HG02798 (cell line): ENCODE results near the gene PARVA.

Experiments
- ATAC-seq: cut with Tn5 transposase; IDR thresholded peaks from one replicate; pipeline ENCODE4 v1.9.1; 2021; ENCODE audit warnings: mild to moderate bottlenecking; ENCODE audit not compliant: unreplicated experiment, poor library complexity

PARVA gene

DNA sequence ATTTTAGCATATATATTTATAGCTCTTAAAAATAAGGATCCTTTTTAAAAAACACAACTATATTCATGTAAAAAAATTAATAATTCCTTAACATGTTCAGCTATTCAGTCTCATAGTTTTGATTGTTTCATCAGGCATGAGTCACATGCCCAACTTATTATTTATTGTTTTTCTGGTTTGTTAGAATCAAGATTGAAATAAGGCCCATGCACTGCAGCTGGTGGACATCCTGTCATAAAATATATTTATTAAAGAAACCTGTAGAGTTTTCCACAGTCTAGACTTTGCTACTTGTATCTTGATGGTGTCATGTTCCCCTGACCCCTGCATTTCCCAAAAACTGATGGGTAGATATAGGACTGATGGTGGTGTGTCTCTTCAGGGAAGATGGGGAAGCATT is 77.4 kb downstream of the PARVA start:
- ATAC-seq, result no peak

DNA sequence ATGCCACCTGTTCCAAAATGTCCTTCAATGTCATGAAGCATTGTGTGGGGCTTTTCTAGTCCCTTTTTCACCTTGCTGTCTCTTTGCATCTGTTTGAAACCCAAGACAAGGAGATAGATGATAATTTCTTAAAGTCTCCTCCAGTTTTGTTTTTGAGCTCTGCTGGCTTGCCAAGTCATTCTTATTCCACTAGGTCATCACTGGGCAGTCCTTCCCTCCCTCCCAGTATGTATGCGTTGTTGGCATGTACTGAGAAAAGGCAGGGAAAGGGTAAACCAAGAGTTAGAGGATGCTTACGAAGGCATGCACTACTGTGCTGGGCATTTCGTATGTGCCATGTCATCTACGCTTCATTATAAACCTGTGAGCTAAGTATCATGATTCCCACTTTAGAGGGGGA is 78.6 kb downstream of the PARVA start:
- no peak for ATAC-seq

DNA sequence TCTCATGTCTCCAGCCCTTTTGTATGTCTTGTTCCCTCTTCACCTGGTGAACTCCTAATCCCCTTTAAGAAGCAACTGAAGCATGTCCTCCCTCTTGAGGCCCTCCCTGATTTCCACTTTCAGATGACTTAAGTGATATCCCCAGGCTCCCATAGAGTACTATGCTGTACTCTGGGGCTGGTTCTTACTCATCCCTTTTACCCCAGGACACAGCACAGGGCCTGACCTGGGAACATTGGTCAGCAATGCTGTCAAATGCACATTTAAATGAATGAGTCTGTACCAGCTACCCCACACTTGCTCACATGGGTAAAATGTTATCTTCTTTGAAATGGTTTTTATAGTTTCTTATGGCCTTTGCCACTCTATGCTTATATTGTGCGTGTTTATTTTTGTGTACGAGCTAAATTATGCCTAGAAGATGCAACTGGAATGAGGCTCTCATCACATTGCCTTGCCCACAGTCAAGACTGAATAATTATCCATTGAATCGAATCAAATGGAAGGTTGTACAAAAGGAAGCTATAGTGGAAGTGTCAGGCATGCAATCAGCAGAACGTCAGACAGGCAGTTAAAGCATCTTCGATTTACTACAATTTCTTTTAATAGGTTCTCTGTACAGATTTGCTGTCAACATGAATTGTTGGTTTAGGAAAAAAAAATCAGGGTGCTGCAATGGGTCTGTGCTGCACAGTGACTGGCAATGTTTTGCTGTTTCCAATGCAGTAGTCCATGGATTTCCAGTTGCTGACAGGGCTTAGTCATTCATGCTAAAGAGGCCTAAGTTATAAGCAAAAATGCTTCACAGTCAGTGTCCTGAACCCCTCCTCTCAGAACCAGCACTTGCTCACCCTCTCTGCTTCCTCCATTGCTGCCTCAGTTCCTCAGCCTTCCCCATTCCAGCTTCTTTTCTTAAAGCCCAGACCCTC is 79.5 kb downstream of the PARVA start:
- no peak for ATAC-seq

DNA sequence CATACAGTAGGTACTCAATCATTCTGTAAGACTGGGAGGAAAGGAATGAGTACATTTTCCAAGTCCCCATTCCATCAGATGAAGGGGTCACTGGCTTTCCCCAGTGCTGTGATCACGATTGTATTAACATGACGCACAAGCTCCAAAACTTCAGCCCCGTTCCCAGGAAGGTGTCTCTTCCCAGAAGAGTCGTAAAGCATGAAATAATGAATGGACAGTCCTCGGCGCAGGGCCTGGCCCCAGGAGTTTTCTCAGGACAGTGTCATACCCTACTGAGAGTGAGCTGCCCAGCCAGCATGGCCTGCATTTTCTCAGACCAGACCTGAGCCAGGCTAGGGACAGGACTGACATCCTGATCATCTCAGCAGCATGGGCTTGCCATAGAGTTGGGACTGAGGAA is 80.7 kb downstream of the PARVA start:
- no peak for ATAC-seq

DNA sequence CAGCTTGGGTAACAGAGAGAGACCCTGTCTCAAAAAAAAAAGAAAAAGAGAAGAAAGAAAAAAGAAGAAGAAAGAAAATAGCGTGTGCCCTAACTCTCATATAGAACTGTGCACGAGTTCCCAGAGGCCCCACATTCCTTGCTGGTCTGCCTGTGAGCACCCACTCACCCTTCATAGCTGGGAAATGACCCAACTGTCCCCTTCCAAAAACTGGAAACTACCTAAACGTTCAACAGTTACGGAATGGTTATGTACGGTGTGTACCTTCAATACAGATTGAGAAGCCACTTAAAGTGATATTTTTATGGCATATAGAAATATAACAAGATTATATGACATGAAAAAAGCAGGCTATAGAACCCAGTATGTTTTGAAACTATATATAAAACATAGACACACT is 82.0 kb downstream of the PARVA start:
- ATAC-seq, result no peak

DNA sequence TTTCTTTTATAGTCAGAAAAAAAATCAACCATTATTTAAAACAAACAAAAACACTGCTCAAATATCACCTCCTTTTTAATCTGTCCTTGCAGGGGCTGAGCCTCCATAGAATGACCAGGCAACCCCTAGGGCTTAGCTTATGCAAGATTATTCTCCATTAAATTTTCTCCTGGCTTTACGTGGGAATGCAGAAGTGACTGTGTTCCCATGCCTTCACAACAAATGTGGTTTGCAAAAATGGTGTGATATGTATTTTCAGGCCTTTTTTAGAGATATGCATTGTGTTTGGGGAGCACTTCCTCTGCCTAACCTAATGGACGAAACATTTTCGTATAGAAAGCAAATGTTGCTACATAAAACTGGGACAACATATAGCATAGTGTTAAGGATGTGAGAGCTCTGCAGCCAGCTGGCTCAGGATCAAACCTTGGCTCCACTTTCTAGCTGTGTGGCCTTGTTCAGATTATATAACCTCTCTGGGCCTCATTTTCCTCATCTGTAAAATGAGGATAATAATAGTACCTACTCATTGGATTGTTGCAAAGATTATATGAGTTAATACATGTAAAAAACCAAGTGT is 82.6 kb downstream of the PARVA start:
- no peak for ATAC-seq

DNA sequence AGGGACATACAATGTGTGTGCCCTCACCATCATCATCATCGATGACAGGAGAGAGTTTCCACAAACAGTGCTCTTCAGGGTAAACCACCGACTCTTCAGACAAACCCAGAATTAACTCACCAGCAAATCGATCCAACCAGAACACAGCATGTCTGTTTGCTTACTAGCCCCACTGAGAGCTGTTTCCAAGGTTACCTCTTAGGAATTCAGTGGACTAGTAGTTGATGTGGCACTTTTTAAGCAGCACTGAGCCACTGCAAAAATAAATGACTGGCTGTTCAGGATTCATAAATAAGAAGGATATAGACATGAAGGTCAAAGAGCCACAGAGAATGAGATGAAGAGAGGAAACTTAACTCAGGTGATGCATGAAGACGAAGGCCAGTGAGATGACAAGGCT is 83.1 kb downstream of the PARVA start:
- ATAC-seq, result no peak

DNA sequence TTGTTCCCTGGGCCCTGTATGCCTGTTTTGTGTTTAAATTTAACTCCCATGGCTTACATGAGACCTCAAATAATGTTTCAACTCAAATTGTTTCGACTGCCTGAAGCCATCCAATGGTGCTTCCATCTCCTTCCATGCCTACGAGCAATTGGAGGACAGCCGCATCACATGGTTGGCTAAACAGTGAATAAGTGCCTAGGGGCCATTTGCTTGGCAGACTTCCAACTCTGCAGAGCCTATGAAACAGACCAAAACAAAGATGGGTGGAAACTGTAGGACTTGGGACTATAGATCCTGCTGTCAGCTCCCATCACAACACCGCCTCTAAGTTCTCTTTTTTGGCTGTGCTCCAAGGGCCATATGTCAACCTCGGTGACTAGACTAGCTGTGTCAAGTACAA is 84.1 kb downstream of the PARVA start:
- no peak for ATAC-seq

DNA sequence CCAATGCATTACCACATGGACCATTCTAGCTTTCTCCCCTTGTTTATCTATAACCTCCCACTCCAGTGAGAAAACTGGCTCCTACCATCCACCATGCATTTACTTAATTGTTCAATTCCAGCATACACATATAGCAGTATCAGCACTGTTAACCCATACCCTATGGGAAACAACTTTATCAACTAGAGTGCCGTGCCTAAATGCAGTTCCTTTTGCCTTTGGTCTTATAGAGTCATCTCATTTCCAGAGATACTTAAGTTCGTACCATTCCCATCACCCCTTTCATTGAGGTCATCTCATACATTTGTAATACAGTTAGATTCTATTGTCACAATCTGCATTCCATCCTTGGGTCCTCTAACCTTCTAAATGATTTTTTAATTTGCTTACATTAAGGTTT is 86.9 kb downstream of the PARVA start:
- no peak for ATAC-seq

DNA sequence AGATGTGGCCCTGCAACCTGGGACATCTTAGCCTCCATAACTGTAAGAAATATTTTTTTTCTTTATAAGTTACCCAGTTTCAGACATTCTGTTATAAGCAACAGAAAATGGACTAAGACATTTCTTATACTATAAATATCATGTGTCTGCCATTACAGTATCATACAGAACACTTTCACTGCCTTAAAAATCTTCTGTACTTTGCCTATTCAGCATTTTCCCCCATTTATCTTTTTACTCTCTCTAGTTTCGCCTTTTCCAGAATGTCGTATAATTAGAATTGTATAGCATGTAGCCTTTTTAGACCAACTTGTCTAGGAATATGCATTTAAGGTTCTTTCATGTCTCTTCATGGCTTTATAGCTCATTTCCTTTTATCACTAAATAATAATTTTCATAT is 88.0 kb downstream of the PARVA start:
- no peak for ATAC-seq

DNA sequence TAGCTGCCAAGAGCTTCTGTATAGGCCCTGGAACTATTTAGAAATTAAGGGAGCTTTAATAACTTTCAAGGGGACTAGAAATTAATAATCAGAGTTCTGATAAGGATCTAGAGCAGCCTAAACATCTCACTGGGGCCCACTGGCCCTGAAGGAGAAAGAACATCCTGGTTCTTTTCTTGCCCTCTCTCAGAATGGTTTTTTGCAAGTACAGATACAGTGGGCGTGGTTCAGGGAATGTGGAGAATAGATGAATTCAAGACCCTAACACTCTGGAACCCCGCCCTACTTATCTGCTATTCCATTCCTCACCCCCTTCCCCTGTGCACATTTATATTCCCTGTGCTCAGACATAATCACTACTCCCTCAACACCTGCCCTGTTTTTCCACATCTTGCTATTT is 90.2 kb downstream of the PARVA start:
- no peak for ATAC-seq

DNA sequence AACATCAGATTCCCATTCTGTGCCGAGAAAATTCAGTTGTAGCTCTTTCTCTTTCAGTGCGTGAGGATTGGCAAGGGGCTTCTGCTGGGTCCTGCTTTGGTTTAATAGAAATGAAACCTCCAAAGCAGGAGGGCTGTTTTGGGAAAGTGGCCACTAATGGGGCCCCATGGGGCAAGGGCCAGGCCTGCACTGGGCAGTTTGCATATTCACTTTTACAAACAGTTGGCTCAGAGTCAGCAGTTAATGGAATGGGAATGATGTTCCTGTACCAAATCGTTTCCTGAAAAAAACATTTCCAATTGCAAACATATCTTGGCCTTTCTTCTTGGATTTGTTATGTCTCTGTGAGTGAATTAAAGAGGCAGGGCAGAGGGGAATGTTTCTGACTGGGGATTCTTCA is 92.1 kb downstream of the PARVA start:
- no peak for ATAC-seq

DNA sequence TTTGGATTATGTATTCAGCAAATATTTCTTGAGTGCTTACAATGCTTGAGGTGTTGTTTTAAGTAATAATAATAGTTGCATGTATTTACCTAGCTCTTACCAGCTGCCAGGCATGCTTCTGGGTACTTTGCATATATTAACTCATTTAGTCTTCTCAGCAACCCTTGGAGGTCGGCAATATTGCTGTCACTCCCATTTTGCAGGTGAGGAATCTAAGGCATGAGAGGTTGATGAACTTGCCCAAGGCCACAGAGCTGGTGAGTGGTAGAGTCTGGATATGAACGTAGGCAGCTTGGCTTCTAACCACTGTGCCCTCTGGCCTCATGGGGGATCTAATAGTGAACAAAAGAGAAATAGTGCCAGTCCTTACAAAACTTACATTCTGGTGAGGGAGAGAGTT is 92.9 kb downstream of the PARVA start:
- ATAC-seq, result no peak

DNA sequence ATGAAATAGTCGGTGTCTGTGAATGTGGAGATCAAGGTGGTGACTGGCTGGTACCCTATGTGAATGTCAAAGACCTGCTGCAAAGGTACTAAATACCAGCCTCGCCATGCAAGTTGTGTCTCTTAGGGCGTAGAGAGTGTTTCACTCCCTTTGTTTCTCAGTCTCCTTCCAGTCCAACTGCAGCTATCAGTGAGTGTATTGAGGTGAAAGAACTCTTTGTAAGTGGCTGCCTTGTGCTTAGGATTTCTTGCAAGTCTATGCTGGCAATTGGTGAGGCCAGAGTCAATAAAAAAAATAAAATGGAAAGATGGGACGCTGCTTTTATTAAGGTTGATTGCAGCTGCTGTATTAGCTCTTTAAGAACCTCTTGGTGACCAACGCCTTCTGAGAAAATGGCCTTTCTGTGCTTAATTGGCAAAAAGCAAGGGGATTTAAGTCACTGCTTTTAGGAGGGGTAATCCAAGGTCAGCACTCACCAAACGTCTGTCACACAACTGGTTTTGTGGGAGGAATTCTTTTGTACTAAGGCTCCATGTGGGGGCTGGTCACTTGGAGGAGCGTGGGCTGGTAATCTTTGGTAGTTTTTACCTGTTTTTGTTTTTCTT is 95.1 kb downstream of the PARVA start:
- no peak for ATAC-seq

DNA sequence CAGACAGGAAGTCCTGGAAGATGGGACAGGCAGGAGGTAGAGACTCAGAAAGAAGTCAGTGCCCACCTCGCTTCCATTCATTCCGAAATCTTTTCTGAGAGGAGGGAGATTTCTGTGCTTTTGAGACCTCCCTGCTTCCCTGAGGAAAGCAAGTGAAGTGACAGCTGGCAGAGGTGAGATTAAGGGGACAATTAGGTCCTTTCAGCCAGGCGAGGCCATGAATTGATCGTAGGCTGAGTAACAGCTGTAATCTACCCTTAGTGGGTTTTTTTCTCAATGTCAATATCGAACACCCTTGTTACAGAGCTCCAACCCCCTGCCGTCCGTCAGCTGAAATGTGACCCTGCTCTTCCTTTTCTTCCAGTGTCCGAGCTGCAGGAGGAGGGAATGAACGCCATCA is 96.0 kb downstream of the PARVA start:
- ATAC-seq, result no peak

DNA sequence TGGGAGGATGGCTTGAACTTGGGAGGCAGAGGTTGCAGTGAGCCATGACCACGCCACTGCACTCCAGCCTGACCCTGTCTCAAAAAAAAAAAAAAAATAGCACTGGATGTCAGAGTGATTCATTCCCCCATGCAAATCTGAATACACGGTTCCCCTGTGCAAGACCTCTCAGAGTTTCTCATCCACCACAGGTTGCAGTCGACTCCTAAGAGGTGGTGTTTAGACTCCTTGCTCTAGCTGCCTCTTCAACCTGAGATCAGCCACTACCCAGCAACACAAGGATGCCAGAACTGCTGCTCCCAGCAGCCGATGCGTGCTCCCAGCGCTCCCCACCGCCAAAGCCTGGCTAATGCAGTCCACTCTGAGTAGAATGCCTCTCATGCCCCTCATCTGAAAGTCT is 97.5 kb downstream of the PARVA start:
- ATAC-seq, result no peak

DNA sequence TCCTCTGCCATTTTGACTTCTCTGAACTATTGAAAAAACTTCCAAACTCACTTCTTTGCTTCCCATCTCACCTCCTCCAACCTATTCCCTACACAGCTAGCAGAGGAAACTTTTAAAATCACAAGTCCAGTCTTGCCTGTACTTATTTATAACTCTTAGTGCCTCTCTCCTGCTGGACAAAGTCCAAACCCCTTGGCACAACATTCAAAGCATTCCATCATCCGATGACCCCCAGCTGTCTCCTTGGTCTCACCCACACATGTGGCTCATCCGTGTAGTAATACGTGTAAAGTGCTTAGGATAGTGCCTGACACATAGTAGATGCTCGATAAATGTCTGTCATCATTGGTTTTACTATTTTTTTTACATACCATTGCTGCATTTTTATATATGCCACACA is 101.4 kb downstream of the PARVA start:
- no peak for ATAC-seq

DNA sequence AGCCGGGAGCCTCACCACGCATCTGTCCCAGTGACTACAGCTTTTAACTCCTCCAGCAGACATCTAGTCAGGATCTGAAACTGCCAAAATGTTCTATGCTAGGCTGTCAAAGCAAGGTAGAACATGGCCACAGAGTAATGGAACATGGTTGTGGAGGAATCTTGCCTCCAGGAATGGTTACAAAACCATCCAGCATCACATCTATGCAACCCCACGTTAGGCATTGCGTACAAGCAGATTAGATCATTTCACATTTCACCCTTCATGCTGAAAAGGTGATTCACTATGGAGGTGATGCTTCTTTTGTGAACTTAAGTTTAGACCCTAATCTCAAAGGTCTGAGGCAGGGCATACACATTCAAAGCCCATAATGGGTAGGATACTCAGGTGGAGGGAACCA is 103.0 kb downstream of the PARVA start:
- ATAC-seq, result no peak

DNA sequence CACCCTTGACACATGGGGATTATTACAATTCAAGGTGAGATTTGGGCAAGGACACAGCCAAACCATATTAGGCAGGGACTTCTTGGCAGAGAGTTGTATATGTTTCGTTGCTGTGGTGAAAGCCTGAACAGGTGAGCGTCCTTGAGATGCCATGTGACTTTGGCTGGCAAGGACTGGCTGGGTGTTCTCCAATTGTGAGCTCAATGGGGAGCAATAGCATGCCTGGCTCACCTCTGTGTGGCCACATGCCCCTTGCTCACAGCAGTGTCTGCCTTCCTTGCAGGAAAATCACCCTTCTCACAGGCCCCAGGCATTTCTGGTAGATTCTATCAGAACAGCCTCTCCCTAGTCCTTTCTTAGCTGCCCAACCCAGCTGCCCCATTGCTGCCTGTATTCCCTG is 105.5 kb downstream of the PARVA start:
- no peak for ATAC-seq

DNA sequence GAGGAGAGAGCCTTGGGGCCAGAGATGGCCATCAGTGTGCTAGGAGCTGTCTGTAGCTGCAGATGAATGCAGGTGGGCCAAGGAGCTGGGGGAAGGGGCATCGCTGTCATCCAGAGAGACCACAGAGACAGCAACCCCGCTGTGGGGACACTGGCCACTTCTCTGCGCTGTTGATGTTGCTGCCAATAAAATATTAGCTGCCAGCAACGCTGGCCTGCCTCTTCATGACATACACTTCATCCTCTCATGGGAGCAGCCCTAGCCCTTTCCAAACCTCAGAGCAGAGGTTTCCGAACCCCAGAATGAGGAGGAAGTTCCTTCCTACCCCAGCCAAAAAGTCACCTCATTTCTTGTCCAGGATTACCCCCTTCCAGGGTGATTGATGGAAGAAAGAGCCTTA is 106.2 kb downstream of the PARVA start:
- ATAC-seq, result no peak

DNA sequence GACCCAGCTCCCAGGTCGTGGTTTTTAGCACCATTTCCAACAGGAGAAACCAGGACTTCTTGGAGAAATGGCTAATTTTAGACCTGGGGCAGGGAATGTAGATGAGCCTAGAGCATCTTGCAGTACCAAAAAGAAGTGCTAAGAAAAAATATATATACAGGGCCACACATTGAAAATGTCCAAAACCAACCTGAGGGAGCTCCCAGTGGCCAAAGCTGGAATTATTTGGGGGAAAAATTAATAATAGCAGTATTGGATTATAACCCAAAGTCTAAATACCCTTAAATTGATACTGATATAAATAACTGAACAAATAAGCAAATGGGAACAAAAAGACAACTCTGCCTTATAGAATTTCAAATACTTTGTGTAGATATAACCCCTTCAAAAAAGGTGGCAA is 108.0 kb downstream of the PARVA start:
- no peak for ATAC-seq
